CD4-positive, alpha-beta T cell (primary cell): ENCODE measurements around the gene DDX3X. TPM values are rescaled to one million over a fixed set of nuclear protein-coding genes. Genes with fewer than 3 reads are reported as not detected.

Experiments
- ATAC-seq: fragments of 200-7000 bp; cut with Tn5 transposase; one replicate; pipeline ENCODE4 v1.10.0; 2022; ENCODE audit warnings: mild to moderate bottlenecking; ENCODE audit not compliant: poor library complexity
- CTCF ChIA-PET: fragments of 350-600 bp; sonication (Branson Sonifier 250); formaldehyde crosslinking; loops from one replicate; lab custom pipeline; 2021; ENCODE audit warnings: antibody characterized with exemption, inconsistent platforms; lab: Charles Lee
- POLR2A ChIA-PET: fragments of 350-600 bp; sonication (Branson Sonifier 250); formaldehyde crosslinking; loops from one replicate; lab custom pipeline; 2021; ENCODE audit warnings: antibody characterized with exemption, inconsistent platforms; lab: Charles Lee
- DNase-seq, 14 experiments: peaks; one replicate each; pipeline ENCODE4 v3.0.0-alpha.2; 2013 to 2020; ENCODE audit warnings: mixed read lengths in 2 of 14
- H3K27ac ChIP-seq, 2 donors: one replicate each; pipeline versions ENCODE4 v1.5.1 to v1.7.0; 2013; ENCODE audit warnings: low read length in 2 of 2, low read depth in 1 of 2, mild to moderate bottlenecking in 1 of 2
- H3K27me3 ChIP-seq, 2 experiments: 1 replicate in 1 of 2; 2 replicates in 1 of 2; pipeline versions ENCODE4 v1.6.1 to v1.7.0; 2013; ENCODE audit warnings: low read length in 2 of 2, control low read depth in 1 of 2, mild to moderate bottlenecking in 1 of 2, moderate library complexity in 1 of 2; ENCODE audit not compliant: insufficient read depth in 2 of 2, control insufficient read depth in 1 of 2
- H3K36me3 ChIP-seq: one replicate; pipeline ENCODE4 v1.6.1; 2013; ENCODE audit warnings: low read length, control low read depth; ENCODE audit not compliant: insufficient read depth
- H3K4me1 ChIP-seq: one replicate; pipeline ENCODE4 v1.6.1; 2013; ENCODE audit warnings: low read length, control low read depth; ENCODE audit not compliant: insufficient read depth
- H3K4me3 ChIP-seq: one replicate; pipeline ENCODE4 v1.5.1; 2013; ENCODE audit warnings: mild to moderate bottlenecking, low read length, moderate library complexity
- H3K9me3 ChIP-seq, 2 experiments: 1 replicate in 1 of 2; 2 replicates in 1 of 2; pipeline versions ENCODE4 v1.6.1 to v1.7.0; 2013; ENCODE audit warnings: low read length in 2 of 2, mild to moderate bottlenecking in 2 of 2, control low read depth in 1 of 2, moderate library complexity in 1 of 2; ENCODE audit not compliant: control insufficient read depth in 1 of 2, insufficient read depth in 1 of 2
- H3K27ac Mint-ChIP-seq: one replicate; pipeline ENCODE4 v1.8.0; 2020; ENCODE audit warnings: mixed read lengths
- H3K27me3 Mint-ChIP-seq: one replicate; pipeline ENCODE4 v1.8.0; 2021; ENCODE audit warnings: mixed read lengths
- H3K36me3 Mint-ChIP-seq: one replicate; pipeline ENCODE4 v1.8.0; 2021; ENCODE audit warnings: low read depth, mixed read lengths
- H3K4me1 Mint-ChIP-seq: one replicate; pipeline ENCODE4 v1.8.0; 2021; ENCODE audit warnings: low read depth, mixed read lengths
- H3K4me3 Mint-ChIP-seq: one replicate; pipeline ENCODE4 v1.8.0; 2020; ENCODE audit warnings: mild to moderate bottlenecking, mixed read lengths
- H3K9me3 Mint-ChIP-seq: one replicate; pipeline ENCODE4 v1.8.0; 2020; ENCODE audit warnings: mixed read lengths
- intact Hi-C, 2 experiments: fragments of 100-400 bp; cut with DNase I in 1 of 2; cut with micrococcal nuclease in 1 of 2; formaldehyde crosslinking; loops; one replicate each; pipeline versions ENCODE4 v1.15.1 to v1.9.0; 2023 to 2025; cut with DNase I, micrococcal nuclease
- total RNA-seq, 174 experiments: library from RNA in 2 of 174; stranded (reverse) in 2 of 174; gene quantifications; one replicate each; pipeline ENCODE4 v1.2.3 and lab custom pipeline; 2021 to 2026
- TF ChIP-seq, protein P1 (sequence below): fragments of 200-600 bp; IDR thresholded peaks from one replicate; pipeline ENCODE4 v1.8.0; 2022; ENCODE audit warnings: antibody characterized with exemption, mild to moderate bottlenecking

DDX3X gene
- total RNA-seq, 2 experiments from 2014 or later: 610 to 653 TPM

DNA sequence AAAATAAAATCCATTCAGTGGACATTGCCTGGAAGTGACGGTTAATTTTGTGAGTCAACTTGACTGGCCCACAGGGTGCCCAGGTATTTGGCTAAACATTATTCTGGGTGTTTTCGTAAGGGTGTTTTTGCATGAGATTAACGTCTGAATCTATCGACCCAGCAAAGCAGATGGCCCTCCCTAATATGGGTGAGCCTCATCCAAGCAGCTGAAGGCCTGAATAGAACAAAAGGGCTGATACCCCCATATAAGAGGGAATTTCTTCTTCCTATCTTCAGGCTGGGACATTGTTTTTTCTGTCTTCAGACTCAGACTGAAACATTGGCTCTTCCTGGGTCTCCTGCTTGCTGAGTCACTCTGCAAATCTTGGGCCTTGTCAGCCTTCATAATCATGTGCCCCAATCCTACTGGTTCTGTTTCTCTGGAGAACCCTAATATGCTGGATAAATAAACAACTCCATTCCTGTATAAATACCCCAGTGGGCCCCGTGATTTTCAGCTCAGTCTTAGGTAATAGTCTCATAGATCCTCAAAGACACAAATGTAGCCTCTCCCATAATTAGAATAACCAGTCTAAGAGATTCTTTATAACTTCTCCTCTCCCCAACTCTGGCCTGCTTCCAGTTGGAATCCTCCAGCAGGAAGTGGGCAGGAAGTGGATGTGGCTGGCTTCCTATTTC is 33.1 kb upstream of the DDX3X start:
- no peaks in the 10 kb centered on the region for H3K4me1 ChIP-seq
- no peak for DNase-seq
- no peaks in the 10 kb centered on the region for H3K36me3 ChIP-seq
- no peak overlapping the region for H3K4me3 ChIP-seq
- H3K4me3 Mint-ChIP-seq: no peak overlapping the region
- ATAC-seq: no peak
- POLR2A ChIA-PET: no interaction called here
- no peaks in the 10 kb centered on the region for H3K36me3 Mint-ChIP-seq
- no peaks in the 10 kb centered on the region for H3K9me3 Mint-ChIP-seq
- H3K9me3 ChIP-seq: no peaks in the 10 kb centered on the region
- intact Hi-C loops: no loop called here
- no peaks in the 10 kb centered on the region for H3K27me3 Mint-ChIP-seq
- no peaks in the 10 kb centered on the region for H3K27me3 ChIP-seq
- H3K4me1 Mint-ChIP-seq: no peaks in the 10 kb centered on the region
- no peak overlapping the region for H3K27ac ChIP-seq
- TF ChIP-seq, protein P1, sequence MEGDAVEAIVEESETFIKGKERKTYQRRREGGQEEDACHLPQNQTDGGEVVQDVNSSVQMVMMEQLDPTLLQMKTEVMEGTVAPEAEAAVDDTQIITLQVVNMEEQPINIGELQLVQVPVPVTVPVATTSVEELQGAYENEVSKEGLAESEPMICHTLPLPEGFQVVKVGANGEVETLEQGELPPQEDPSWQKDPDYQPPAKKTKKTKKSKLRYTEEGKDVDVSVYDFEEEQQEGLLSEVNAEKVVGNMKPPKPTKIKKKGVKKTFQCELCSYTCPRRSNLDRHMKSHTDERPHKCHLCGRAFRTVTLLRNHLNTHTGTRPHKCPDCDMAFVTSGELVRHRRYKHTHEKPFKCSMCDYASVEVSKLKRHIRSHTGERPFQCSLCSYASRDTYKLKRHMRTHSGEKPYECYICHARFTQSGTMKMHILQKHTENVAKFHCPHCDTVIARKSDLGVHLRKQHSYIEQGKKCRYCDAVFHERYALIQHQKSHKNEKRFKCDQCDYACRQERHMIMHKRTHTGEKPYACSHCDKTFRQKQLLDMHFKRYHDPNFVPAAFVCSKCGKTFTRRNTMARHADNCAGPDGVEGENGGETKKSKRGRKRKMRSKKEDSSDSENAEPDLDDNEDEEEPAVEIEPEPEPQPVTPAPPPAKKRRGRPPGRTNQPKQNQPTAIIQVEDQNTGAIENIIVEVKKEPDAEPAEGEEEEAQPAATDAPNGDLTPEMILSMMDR: no peak
- CTCF ChIA-PET: no interaction called here
- H3K27ac Mint-ChIP-seq: no peak overlapping the region

DNA sequence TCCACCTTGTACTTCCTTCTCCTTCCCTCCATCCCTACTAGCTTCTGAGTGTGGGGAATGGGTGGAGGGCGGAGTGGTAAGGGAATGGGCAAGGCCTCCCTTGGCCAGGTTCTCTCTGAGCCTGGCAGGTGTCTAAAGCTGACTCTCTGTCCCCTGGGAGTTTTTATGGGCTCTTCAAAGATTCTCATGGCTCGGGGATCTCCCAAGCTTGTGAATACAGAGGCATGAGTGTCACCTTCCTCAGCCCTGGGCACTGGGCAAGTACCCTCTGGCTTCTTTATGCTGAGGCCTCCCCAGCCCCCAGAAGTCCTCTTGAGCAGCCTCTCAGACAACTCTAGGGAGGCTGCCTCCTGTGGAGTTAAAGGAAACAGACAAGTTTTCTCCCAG is 32.5 kb upstream of the DDX3X start:
- ChIA-PET POLR2A (no interaction called here), CTCF (no interaction called here)
- no peaks in the 10 kb centered on the region for H3K4me1 Mint-ChIP-seq
- no peaks in the 10 kb centered on the region for H3K27me3 Mint-ChIP-seq
- H3K9me3 ChIP-seq: no peaks in the 10 kb centered on the region
- H3K27me3 ChIP-seq: no peaks in the 10 kb centered on the region
- ATAC-seq (no peak), DNase-seq (no peak)
- no peak overlapping the region for H3K4me3 ChIP-seq
- H3K4me3 Mint-ChIP-seq: no peak overlapping the region
- H3K4me1 ChIP-seq: no peaks in the 10 kb centered on the region
- TF ChIP-seq, protein P1: no peak
- no peaks in the 10 kb centered on the region for H3K36me3 Mint-ChIP-seq
- H3K9me3 Mint-ChIP-seq: no peaks in the 10 kb centered on the region
- intact Hi-C loops: no loop called here
- H3K27ac ChIP-seq: no peak overlapping the region
- no peaks in the 10 kb centered on the region for H3K36me3 ChIP-seq
- H3K27ac Mint-ChIP-seq: no peak overlapping the region

DNA sequence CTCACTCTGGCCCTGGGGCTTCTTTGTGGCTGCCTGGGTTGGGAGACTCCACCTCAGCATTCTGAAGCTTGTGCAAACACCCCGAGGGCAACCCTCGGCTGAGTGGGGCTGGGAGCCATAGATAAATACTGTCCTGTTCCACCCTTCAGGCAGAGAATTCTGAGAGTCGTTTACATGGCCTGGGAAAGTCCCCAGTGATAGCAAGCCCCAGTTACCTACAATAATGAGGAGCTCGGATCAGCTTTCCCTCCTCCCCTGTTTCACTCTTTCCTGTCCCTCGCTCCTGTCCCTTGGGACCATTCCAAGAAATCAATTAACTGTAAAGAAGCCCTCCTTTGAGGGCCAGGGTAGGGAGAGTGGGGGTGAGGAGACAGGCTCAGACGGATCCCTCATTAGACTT is 31.6 kb upstream of the DDX3X start:
- no peak overlapping the region for H3K4me3 Mint-ChIP-seq
- POLR2A ChIA-PET: no interaction called here
- no peaks in the 10 kb centered on the region for H3K4me1 ChIP-seq
- no peaks in the 10 kb centered on the region for H3K36me3 Mint-ChIP-seq
- DNase-seq (no peak), ATAC-seq (no peak)
- no peaks in the 10 kb centered on the region for H3K27me3 ChIP-seq
- intact Hi-C loops: no loop called here
- no peaks in the 10 kb centered on the region for H3K4me1 Mint-ChIP-seq
- H3K9me3 Mint-ChIP-seq: no peaks in the 10 kb centered on the region
- CTCF ChIA-PET: interaction anchor here (1.1 kb wide), 1 partner anchor 9 kb away, joined by 3 read pairs; no protein-coding TSS in a partner anchor
- no peak overlapping the region for H3K27ac ChIP-seq
- TF ChIP-seq, protein P1: no peak
- H3K27me3 Mint-ChIP-seq: no peaks in the 10 kb centered on the region
- no peak overlapping the region for H3K4me3 ChIP-seq
- H3K36me3 ChIP-seq: no peaks in the 10 kb centered on the region
- H3K9me3 ChIP-seq: no peaks in the 10 kb centered on the region
- H3K27ac Mint-ChIP-seq: no peak overlapping the region
